Liver (tissue), 9 donors: Measurements from ENCODE around the gene BARHL1. TPM values are rescaled to one million over a fixed set of nuclear protein-coding genes. Genes with fewer than 3 reads are reported as not detected.

Experiments
- DNase-seq: peaks from one replicate; pipeline ENCODE4 v3.0.0-alpha.2; 2017; ENCODE audit warnings: low spot score
- H3K27ac ChIP-seq, 2 donors: one replicate each; pipeline ENCODE4 v1.7.0; 2013; ENCODE audit warnings: inconsistent platforms in 2 of 2, low read length in 2 of 2, control low read depth in 1 of 2, low read depth in 1 of 2, mild to moderate bottlenecking in 1 of 2
- H3K27me3 ChIP-seq, 4 donors: one replicate each; pipeline versions ENCODE4 v1.6.1 to v1.7.0; 2013; ENCODE audit warnings: low read length in 3 of 4, inconsistent platforms in 1 of 4, mild to moderate bottlenecking in 1 of 4, moderate library complexity in 1 of 4; ENCODE audit not compliant: control insufficient read depth in 4 of 4, insufficient read depth in 4 of 4
- H3K36me3 ChIP-seq, 4 donors: one replicate each; pipeline versions ENCODE4 v1.6.1 to v1.7.0; 2013; ENCODE audit warnings: low read length in 3 of 4, mild to moderate bottlenecking in 3 of 4, low read depth in 1 of 4, moderate library complexity in 1 of 4; ENCODE audit not compliant: control insufficient read depth in 4 of 4, insufficient read depth in 3 of 4
- H3K4me1 ChIP-seq, 4 donors: one replicate each; pipeline versions ENCODE4 v1.6.1 to v1.7.0; 2013; ENCODE audit warnings: low read length in 3 of 4, mild to moderate bottlenecking in 3 of 4, moderate library complexity in 1 of 4; ENCODE audit not compliant: control insufficient read depth in 4 of 4, insufficient read depth in 4 of 4
- H3K4me3 ChIP-seq, 3 donors: one replicate each; pipeline versions ENCODE4 v1.6.1 to v1.7.0; 2013; ENCODE audit warnings: low read length in 3 of 3, control low read depth in 1 of 3, low read depth in 1 of 3, mild to moderate bottlenecking in 1 of 3
- H3K9ac ChIP-seq, 2 donors: one replicate each; pipeline ENCODE4 v1.7.0; 2013; ENCODE audit warnings: low read length in 2 of 2, mild to moderate bottlenecking in 2 of 2, moderate library complexity in 2 of 2, control low read depth in 1 of 2, low read depth in 1 of 2
- H3K9me3 ChIP-seq, 4 donors: one replicate each; pipeline versions ENCODE4 v1.6.1 to v1.7.0; 2013; ENCODE audit warnings: low read length in 3 of 4; ENCODE audit not compliant: control insufficient read depth in 4 of 4
- CTCF ChIP-seq: fragments of 150-350 bp; IDR thresholded peaks from 2 replicates; pipeline ENCODE4 v1.5.1; 2017; ENCODE audit warnings: improper control_type of control experiment, low read depth, low read length; ENCODE audit not compliant: missing input control
- EGR1 ChIP-seq, 2 donors: IDR thresholded peaks; 2 replicates each; pipeline ENCODE4 v1.6.1; 2016 to 2018; ENCODE audit warnings: antibody characterized with exemption in 2 of 2, low read depth in 2 of 2
- GABPA ChIP-seq, 2 donors: IDR thresholded peaks in 1 of 2; conservative IDR thresholded peaks in 1 of 2; 2 replicates each; pipeline ENCODE4 v1.6.1; 2016; ENCODE audit warnings: antibody characterized with exemption in 2 of 2, mild to moderate bottlenecking in 1 of 2, moderate library complexity in 1 of 2
- HNF4G ChIP-seq: IDR thresholded peaks from 2 replicates; pipeline ENCODE4 v1.6.1; 2016; ENCODE audit warnings: antibody characterized with exemption
- NR2F2 ChIP-seq: IDR thresholded peaks from 2 replicates; pipeline ENCODE4 v1.6.1; 2016; ENCODE audit warnings: antibody characterized with exemption
- RXRA ChIP-seq, 2 donors: IDR thresholded peaks; 2 replicates each; pipeline ENCODE4 v1.6.1; 2017 to 2018; ENCODE audit warnings: antibody characterized with exemption in 2 of 2, mild to moderate bottlenecking in 1 of 2
- SP1 ChIP-seq: IDR thresholded peaks from 2 replicates; pipeline ENCODE4 v1.6.1; 2018; ENCODE audit warnings: antibody characterized with exemption, mild to moderate bottlenecking
- TAF1 ChIP-seq: conservative IDR thresholded peaks from 2 replicates; pipeline ENCODE4 v1.6.1; 2016; ENCODE audit warnings: antibody characterized with exemption, mild to moderate bottlenecking
- ZBTB33 ChIP-seq: IDR thresholded peaks from 2 replicates; pipeline ENCODE4 v1.6.1; 2016; ENCODE audit warnings: antibody characterized with exemption
- WGBS: extraction: QIAGEN DNeasy Blood & Tissue Kit; methylation state at CpG from one replicate; pipeline ENCODE4 v1.1.7; 2013; 5-methylcytosine and 5-hydroxymethylcytosine counted together
- polyA plus RNA-seq, 2 donors: library from polyadenylated mRNA; stranded (reverse) in 1 of 2; unstranded in 1 of 2; fragments of 200-250 nt in 1 of 2; fragments of >200 nt in 1 of 2; fragmentation: Nextera tagmentation in 1 of 2; extraction: Ambion mirVana in 1 of 2; gene quantifications; one replicate each; pipeline versions ENCODE4 v1.2.1 to v1.2.3, GENCODE V29; 2013 to 2015
- total RNA-seq, 2 donors: library from RNA; depleted of rRNA; stranded (reverse); fragments of >200 nt; gene quantifications; one replicate each; pipeline ENCODE4 v1.2.3, GENCODE V29; 2014
- donor health status: healthy.
- donor health status: healthy.
- donor health status: healthy.
- donor health status: healthy.
- donor health status: healthy.

Gene BARHL1
- total and polyA plus RNA-seq, 4 donors: not detected

- no peak for DNase-seq
- H3K9me3 ChIP-seq: no peaks in the 10 kb centered on the region
- TF ChIP-seq EGR1 (IDR thresholded peaks at IDR 0.05; ENCODE audit: low read depth in 2 of 2) (no peak), ZBTB33 (no peak), TAF1 (no peak), GABPA (IDR thresholded peaks at IDR 0.05 in 1 of 2, conservative IDR thresholded peaks at IDR 0.05 in 1 of 2) (no peak), HNF4G (no peak), RXRA (IDR thresholded peaks at IDR 0.05) (no peak), SP1 (no peak), CTCF (no peak), NR2F2 (no peak)
- H3K36me3 ChIP-seq: peaks cover 11 to 59% (median 36%) of the 10 kb centered on the region in 4 donors
- H3K9ac ChIP-seq: no peak overlapping the region
- WGBS: 86% methylated on average over 5 of the region's 5 CpGs
- no peaks in the 10 kb centered on the region for H3K27me3 ChIP-seq
- no peak overlapping the region for H3K27ac ChIP-seq
- no peaks in the 10 kb centered on the region for H3K4me1 ChIP-seq
- no peak overlapping the region for H3K4me3 ChIP-seq
These were observed 56.9 kb downstream of the BARHL1 start for GRCh38 chr9:132639322-132639721.

Other genes with a start within 250 kb of the BARHL1 start
- 10 to 100 TPM; 27.3 to 60.2 TPM for gene SETX, start 227.6 kb upstream of the BARHL1 start, total RNA-seq
- gene SETX, start 227.6 kb upstream of the BARHL1 start, polyA plus RNA-seq: 10 to 100 TPM in 1 of 2 donors, 1 to 10 TPM in 1; 8.6 to 12.0 TPM
- gene TTF1, start 175.8 kb upstream of the BARHL1 start, total RNA-seq: 1 to 10 TPM; 2.8 to 6.1 TPM
- gene TTF1, start 175.8 kb upstream of the BARHL1 start, polyA plus RNA-seq: 1 to 10 TPM; 1.9 to 2.4 TPM
- gene CFAP77, start 172.4 kb upstream of the BARHL1 start, total RNA-seq: not detected
- not detected for gene CFAP77, start 172.4 kb upstream of the BARHL1 start, polyA plus RNA-seq
- 1 to 10 TPM; 4.0 to 9.6 TPM for gene DDX31, start 87.4 kb downstream of the BARHL1 start, total RNA-seq
- 1 to 10 TPM; 2.5 to 5.0 TPM for gene DDX31, start 87.4 kb downstream of the BARHL1 start, polyA plus RNA-seq
- gene GTF3C4, start 87.9 kb downstream of the BARHL1 start, total RNA-seq: 1 to 10 TPM; 7.0 to 7.2 TPM
- 1 to 10 TPM; 1.4 to 3.0 TPM for gene GTF3C4, start 87.9 kb downstream of the BARHL1 start, polyA plus RNA-seq